ENCODE measurements around the gene ATXN7L1.
"Not testable (repeated sequence)": the region's sequence is repeated elsewhere in the genome, so short reads cannot be mapped to it uniquely, and the experiment has no call there.

The ATXN7L1 gene

GRCh38 chr7:105857009-105857952, 19.1 kb downstream of the ATXN7L1 start:
- DNase-seq = no peak

GRCh38 chr7:105854498-105854897, 21.9 kb downstream of the ATXN7L1 start:
- no peak for DNase-seq

GRCh38 chr7:105853931-105854419, 22.4 kb downstream of the ATXN7L1 start:
- no peak for DNase-seq

DNA sequence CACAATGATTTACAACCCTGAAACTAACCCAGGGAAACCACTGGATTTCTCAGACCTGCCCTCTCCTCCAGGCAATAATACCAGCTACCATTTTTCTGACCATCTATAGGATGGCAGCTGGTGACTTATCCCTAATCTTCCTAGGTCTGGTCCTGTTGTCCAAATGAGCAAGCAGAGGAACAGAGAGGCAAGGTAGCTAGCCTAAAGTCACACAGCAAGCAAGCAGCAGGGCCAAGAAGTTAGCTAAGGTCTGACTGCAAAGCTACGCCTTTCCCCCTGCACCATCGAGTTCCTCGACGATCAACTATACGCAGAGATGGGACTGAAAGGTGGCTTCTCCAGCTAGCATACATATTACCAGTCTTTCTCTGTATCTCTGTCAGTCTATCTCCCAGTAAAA, 25.3 kb downstream of the ATXN7L1 start:
- DNase-seq = no peak

- DNase-seq = peak; percentile 44
Observed at GRCh38 chr7:105849122-105849855, 27.1 kb downstream of the ATXN7L1 start.

DNA sequence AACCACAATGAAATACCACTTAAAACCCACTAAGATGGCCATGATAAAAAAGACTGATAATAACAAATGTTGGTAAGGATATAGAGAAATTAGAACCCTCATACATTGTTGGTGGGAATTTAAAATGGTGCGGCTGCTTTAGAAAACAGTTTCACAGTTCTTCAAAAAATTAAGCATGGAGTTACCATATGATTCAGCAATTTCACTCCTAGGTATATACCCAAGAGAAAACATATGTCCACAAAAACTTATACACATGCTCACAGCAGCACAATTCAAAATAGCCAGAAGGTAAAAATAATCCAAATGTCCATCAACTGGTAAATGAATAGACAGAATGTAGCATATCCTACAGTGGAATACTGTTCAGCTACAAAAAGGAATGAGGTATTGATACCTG, 30.0 kb downstream of the ATXN7L1 start:
- no peak for DNase-seq

GRCh38 chr7:105844681-105845080, 31.7 kb downstream of the ATXN7L1 start:
- not testable (repeated sequence) for DNase-seq

DNA sequence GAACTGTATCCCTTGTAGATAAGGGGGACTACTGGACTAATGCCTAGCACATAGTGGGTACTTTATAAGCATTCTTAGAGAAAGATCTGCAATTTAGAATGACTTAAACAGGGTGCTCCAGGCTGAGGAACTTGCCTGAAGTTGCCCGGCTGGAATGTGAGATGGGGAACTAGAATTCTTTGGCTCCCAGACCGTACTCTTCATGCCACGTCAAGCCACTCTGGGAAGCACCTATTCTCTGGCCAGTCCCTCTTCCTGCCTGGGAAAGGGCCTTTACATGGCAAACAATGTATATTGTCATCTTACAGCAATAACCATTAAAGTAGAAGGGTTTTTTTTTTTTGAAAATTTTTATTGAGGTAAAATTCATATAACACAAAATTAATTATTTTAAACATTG, 34.5 kb downstream of the ATXN7L1 start:
- no peak for DNase-seq

- DNase-seq = no peak
Observed at GRCh38 chr7:105840981-105841749, 35.2 kb downstream of the ATXN7L1 start.

DNA sequence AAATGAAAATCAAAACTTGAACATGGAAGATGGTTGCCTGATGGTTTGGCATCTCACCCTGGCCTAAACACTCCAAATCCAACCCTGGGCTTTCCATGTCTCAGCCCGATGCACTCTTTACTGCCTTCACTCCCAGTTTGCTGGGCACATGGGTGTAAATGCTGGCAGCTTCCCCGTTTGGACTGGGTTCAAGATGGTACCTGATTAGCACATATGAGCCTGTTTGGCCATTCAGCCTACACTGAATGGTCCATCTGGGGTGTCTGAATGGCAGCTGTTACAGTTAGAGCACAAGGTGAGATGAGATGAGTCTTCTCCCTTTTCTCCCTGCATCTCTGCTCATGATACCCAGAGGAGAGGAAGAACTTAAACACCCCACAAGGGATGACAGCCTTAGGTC, 37.1 kb downstream of the ATXN7L1 start:
- DNase-seq = no peak

GRCh38 chr7:105838627-105839231, 37.7 kb downstream of the ATXN7L1 start:
- DNase-seq = no peak

- DNase-seq = no peak
Observed at GRCh38 chr7:105837765-105838626, 38.4 kb downstream of the ATXN7L1 start.

GRCh38 chr7:105835441-105835840, 41.0 kb downstream of the ATXN7L1 start:
- no peak for DNase-seq

GRCh38 chr7:105831824-105832535, 44.4 kb downstream of the ATXN7L1 start:
- no peak for DNase-seq

GRCh38 chr7:105831302-105831620, 45.1 kb downstream of the ATXN7L1 start:
- no peak for DNase-seq

GRCh38 chr7:105830405-105831301, 45.7 kb downstream of the ATXN7L1 start:
- peak; percentile 97 for DNase-seq

DNA sequence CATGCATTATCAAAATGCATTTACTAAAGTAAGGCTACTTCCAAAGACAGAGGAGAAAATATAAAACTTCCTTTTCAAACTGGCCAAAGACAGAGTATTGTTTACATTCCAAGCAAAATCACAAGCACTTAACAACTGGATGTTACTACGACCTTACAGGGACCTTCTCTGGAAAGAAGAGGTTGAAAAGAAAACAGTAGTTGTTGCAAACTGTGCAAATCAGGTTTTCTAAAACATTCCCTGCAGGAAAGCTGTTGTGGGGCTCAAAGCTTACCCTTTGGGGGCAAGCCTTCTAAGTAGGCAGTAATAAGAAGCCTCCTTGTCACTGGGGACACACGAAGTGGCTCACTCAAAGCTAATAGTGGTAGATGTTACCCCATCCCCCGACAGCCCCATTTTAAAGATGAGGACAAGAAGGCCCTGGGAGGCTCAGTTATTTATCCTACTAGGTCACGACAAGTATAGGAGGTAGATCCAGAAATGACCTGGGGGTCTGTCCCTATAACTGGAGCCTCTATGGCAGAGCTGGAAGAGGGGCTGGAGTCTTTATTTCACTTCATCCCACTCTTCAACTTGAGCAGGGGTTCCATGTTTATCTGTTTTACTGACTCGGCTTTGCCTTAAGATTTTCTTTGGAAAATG, 46.6 kb downstream of the ATXN7L1 start:
- peak; percentile 27 for DNase-seq

- no peak for DNase-seq
Observed at GRCh38 chr7:105828141-105828540, 48.3 kb downstream of the ATXN7L1 start.

DNA sequence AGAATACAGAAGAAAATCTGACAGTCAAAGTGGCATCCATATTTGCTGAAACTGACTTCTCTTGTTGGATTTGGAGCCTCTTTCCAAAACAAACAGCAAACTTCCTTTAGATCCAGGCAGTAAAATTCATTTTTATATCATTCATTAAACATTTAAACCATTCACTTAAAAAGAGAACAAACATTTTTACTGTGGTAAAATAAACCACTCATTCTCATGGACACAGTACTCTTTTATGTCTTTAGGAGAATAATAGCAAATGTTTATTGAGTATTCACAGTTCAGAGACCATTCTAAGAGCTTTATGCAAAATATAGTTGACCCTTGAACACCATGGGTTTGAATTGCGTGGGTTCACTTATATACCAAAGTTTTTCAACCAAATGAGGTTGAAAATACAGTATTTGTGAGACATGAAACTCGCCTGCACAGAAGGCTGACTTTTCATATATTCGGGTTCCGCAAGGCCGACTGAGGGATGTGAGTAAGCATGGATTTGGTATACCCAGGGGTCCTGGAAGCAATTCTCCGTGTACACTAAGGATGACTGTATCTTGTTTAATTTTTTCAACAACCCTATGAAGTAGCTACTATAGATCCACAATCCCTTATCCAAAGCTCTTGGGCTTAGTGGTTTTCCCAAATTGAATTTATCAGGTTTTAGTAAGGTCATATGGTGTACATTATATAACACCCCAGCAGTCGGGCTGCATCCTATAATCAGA, 49.1 kb downstream of the ATXN7L1 start:
- DNase-seq = no peak
